Mesodermal cell (in vitro differentiated cells): Measurements from ENCODE around the gene NGB.

Source experiments
- H3K27ac ChIP-seq: 2 replicates; pipeline ENCODE4 v1.7.0; 2013; ENCODE audit warnings: mild to moderate bottlenecking, low read depth, low read length, moderate library complexity; ENCODE audit not compliant: severe bottlenecking
- H3K36me3 ChIP-seq: 2 replicates; pipeline ENCODE4 v1.7.1; 2013; ENCODE audit warnings: mild to moderate bottlenecking, low read length, moderate library complexity; ENCODE audit not compliant: control insufficient read depth, insufficient read depth
- H3K4me1 ChIP-seq: one replicate; pipeline ENCODE4 v1.7.1; 2013; ENCODE audit warnings: mild to moderate bottlenecking, low read length; ENCODE audit not compliant: insufficient read depth, control insufficient read depth, poor library complexity, severe bottlenecking
- H3K4me3 ChIP-seq: 2 replicates; pipeline ENCODE4 v1.7.0; 2013; ENCODE audit warnings: low read length, control low read depth, mild to moderate bottlenecking; ENCODE audit not compliant: insufficient read depth, poor library complexity, severe bottlenecking; ENCODE audit errors: extremely low read depth
- H3K9me3 ChIP-seq: 2 replicates; pipeline ENCODE4 v1.7.1; 2013; ENCODE audit warnings: mild to moderate bottlenecking, low read length, moderate library complexity; ENCODE audit not compliant: control insufficient read depth
- WGBS, 2 experiments: methylation state at CpG; one replicate each; pipeline ENCODE4 v1.1.5; 2013; ENCODE audit warnings: missing lambda C conversion rate in 2 of 2; ENCODE audit not compliant: insufficient coverage in 2 of 2; 5-methylcytosine and 5-hydroxymethylcytosine counted together

NGB gene

GRCh38 chr14:77236814-77237213 is 34.2 kb downstream of the NGB start:
- no peaks in the 10 kb centered on the region for H3K4me1 ChIP-seq
- H3K36me3 ChIP-seq: no peaks in the 10 kb centered on the region
- 68 to 83% methylated on average over 4 to 6 of the region's 7 CpGs for WGBS, 2 experiments
- H3K27ac ChIP-seq: no peak overlapping the region
- no peak overlapping the region for H3K4me3 ChIP-seq
- no peaks in the 10 kb centered on the region for H3K9me3 ChIP-seq

DNA sequence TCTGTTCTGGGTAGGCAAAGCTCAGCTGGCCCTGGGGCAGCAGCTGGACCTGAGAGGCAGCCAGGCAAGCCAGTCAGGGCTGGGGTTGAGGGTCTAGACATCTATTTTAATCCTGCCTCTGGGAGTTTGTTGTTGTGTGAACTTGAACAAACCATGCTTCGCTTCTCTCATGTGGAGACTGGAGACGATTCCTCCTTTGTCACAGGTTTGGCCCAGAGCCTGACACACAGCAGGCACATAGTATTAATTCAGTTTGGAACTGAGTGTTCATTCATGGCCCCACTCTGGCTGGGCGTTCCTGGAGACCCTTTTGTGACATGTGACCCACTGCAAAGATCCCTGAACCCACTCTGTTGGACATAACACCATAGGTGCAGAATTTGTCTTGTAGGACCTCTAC is 39.3 kb downstream of the NGB start:
- no peaks in the 10 kb centered on the region for H3K4me1 ChIP-seq
- no peaks in the 10 kb centered on the region for H3K9me3 ChIP-seq
- no peak overlapping the region for H3K4me3 ChIP-seq
- no peaks in the 10 kb centered on the region for H3K36me3 ChIP-seq
- H3K27ac ChIP-seq: no peak overlapping the region
- WGBS, 2 experiments: 90 to 100% methylated on average over 1 to 3 of the region's 3 CpGs

DNA sequence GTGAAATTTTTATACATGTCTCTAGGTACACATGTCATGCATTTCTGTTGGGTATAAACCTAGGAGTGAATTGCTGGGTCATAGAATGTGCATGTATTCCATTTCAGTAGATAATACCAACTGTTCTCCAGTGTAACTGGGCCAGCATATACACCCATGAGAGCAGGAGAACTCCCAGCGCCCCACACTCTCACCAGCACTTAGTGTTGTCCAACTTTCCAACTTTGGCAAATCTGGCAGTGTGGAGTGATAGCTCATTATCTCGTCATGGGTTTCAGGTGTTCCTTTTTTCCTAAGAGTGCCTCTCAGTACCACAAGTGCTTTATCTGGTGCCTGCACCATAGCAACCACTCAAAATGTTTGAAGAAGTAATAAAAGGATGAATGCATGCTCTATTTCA is 40.1 kb downstream of the NGB start:
- no peak overlapping the region for H3K4me3 ChIP-seq
- no peaks in the 10 kb centered on the region for H3K36me3 ChIP-seq
- no peaks in the 10 kb centered on the region for H3K9me3 ChIP-seq
- H3K27ac ChIP-seq: no peak overlapping the region
- no peaks in the 10 kb centered on the region for H3K4me1 ChIP-seq
- 93% methylated on average over 2 of the region's 2 CpGs; no CpG with 5 or more reads in 1 of the 2 experiments for WGBS, 2 experiments

DNA sequence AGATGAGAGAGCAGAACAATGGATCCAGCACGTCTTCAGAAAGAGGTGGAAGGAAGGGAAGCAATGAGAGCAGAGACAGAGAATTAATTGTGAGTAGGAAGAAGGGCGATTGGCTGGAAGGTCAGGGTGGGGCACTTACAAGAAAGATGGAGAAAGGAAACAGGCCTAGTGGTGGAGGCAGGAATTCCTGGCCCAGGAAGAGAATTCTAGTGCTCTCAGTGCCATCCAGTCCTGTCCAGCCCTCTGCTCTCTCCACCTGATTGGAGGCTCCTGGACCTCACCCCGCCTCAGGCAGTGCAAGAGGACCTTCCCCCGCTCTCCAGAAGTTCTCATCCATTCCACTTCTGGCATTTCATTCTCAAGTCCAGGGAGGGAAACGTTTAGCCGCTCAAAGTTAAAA is 43.0 kb downstream of the NGB start:
- Histone ChIP-seq H3K36me3 (no peaks in the 10 kb centered on the region), H3K4me1 (no peaks in the 10 kb centered on the region), H3K9me3 (no peaks in the 10 kb centered on the region), H3K4me3 (no peak overlapping the region), H3K27ac (no peak overlapping the region)
- 65 to 84% methylated on average over 4 of the region's 6 CpGs for WGBS, 2 experiments

- no peak overlapping the region for H3K27ac ChIP-seq
- no peak overlapping the region for H3K4me3 ChIP-seq
- no peaks in the 10 kb centered on the region for H3K36me3 ChIP-seq
- H3K9me3 ChIP-seq: no peaks in the 10 kb centered on the region
- WGBS, 2 experiments: 86 to 87% methylated on average over 13 to 14 of the region's 14 CpGs
- H3K4me1 ChIP-seq: no peaks in the 10 kb centered on the region
Observed at GRCh38 chr14:77225892-77226557, 45.0 kb downstream of the NGB start.

DNA sequence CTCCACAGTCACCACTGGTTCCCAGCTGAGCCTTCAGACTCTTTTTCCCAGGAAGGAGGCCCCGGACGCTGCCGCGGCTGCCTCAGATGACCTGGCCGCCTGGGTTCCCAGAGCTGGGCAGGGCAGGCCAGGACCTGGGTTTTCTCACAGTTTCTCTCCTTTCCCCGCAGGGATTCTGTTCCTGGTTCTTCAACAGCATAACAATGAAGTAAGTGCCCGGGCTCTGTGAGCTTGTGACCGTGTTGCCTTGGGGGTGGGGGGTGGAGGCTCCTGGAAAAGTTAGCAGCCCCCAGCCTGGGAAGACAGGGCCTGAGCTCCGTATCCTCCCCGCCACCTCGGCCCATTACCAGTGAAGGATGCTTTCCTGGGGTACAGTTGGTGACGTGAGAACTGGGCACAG is 45.8 kb downstream of the NGB start:
- no peaks in the 10 kb centered on the region for H3K4me1 ChIP-seq
- H3K36me3 ChIP-seq: no peaks in the 10 kb centered on the region
- H3K9me3 ChIP-seq: no peaks in the 10 kb centered on the region
- no peak overlapping the region for H3K27ac ChIP-seq
- 69 to 72% methylated on average over 9 to 11 of the region's 12 CpGs for WGBS, 2 experiments
- no peak overlapping the region for H3K4me3 ChIP-seq

DNA sequence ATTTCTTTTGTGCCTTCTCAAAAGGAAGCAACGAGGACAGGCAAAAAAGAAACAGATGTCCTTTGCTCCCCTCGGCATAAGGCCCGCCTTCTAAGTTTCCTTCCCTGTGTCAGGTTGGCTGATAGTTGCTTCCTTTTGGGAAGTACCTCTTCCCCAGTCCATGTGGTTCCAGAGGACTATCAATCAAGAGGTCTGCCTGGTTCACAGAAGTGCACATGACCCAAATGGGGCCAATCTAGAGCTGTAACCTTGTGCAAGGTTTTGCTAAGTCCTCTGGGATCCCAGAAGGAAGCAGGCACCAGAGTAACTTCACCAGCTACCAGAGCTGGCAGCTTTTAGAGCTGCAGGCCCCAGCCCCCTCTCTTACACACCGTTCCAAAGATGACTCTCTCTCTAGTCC is 46.8 kb downstream of the NGB start:
- H3K36me3 ChIP-seq: no peaks in the 10 kb centered on the region
- 60 to 66% methylated on average over 3 to 4 of the region's 4 CpGs for WGBS, 2 experiments
- no peak overlapping the region for H3K4me3 ChIP-seq
- no peaks in the 10 kb centered on the region for H3K4me1 ChIP-seq
- no peak overlapping the region for H3K27ac ChIP-seq
- H3K9me3 ChIP-seq: no peaks in the 10 kb centered on the region

GRCh38 chr14:77222546-77223225 is 48.3 kb downstream of the NGB start:
- H3K4me3 ChIP-seq: no peak overlapping the region
- no peak overlapping the region for H3K27ac ChIP-seq
- H3K4me1 ChIP-seq: no peaks in the 10 kb centered on the region
- 15 to 19% methylated on average over 9 of the region's 10 CpGs for WGBS, 2 experiments
- no peaks in the 10 kb centered on the region for H3K9me3 ChIP-seq
- H3K36me3 ChIP-seq: no peaks in the 10 kb centered on the region

GRCh38 chr14:77221241-77221871 is 49.6 kb downstream of the NGB start:
- Histone ChIP-seq H3K9me3 (no peaks in the 10 kb centered on the region), H3K4me1 (no peaks in the 10 kb centered on the region), H3K4me3 (no peak overlapping the region), H3K36me3 (no peaks in the 10 kb centered on the region), H3K27ac (no peak overlapping the region)
- 74 to 83% methylated on average over 7 to 10 of the region's 23 CpGs for WGBS, 2 experiments

DNA sequence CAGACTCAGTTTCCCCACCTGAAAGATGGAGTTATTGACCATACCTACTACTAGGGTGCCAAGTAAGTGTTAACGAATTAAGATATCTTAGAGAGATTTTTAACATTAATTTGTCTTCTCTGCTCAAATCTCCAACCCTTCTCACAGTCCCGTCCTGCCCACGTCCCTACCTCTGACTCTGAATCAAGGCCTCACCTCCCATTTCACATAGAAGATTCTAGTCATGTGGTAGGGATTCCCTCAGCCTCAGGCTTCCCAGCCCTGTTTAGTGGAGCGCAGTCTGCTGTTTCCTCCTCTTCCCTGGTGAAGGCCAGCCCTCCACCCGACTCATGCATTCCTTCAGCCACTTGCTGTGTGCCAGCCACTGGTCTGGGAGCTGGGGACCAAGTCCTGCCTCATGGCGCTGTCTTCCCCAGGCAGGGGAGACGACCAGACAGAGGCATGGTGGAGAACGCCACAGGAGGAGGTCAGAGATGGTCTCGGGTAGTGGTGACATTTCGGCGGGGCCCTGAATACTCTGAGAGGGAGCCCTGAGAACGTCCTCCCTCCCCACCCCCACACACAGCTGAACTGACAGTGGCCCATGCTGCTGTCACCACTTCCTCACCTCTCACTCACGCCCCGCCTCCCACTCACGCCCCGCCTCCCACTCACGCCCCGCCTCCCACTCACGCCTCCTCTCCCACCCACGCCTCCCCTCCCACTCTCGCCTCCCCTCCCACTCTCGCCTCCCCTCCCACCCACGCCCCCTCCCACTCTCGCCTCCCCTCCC is 50.6 kb downstream of the NGB start:
- WGBS, 2 experiments: 44 to 50% methylated on average over 3 to 9 of the region's 24 CpGs
- Histone ChIP-seq H3K27ac (no peak overlapping the region), H3K9me3 (no peaks in the 10 kb centered on the region), H3K36me3 (no peaks in the 10 kb centered on the region), H3K4me3 (no peak overlapping the region), H3K4me1 (no peaks in the 10 kb centered on the region)
